Measurements from ENCODE around the gene SGCE.

GRCh38 chr7:94575646-94576045, 80.3 kb downstream of the SGCE start:
- no peak for TF ChIP-seq POLR2AphosphoS5 (IDR thresholded peaks at IDR 0.05; ENCODE audit: low read depth)
- no peak for TF ChIP-seq CREB1 (CRISPR knock-in tag; IDR thresholded peaks at IDR 0.05; ENCODE audit: low read depth)
- TF ChIP-seq, protein P1, sequence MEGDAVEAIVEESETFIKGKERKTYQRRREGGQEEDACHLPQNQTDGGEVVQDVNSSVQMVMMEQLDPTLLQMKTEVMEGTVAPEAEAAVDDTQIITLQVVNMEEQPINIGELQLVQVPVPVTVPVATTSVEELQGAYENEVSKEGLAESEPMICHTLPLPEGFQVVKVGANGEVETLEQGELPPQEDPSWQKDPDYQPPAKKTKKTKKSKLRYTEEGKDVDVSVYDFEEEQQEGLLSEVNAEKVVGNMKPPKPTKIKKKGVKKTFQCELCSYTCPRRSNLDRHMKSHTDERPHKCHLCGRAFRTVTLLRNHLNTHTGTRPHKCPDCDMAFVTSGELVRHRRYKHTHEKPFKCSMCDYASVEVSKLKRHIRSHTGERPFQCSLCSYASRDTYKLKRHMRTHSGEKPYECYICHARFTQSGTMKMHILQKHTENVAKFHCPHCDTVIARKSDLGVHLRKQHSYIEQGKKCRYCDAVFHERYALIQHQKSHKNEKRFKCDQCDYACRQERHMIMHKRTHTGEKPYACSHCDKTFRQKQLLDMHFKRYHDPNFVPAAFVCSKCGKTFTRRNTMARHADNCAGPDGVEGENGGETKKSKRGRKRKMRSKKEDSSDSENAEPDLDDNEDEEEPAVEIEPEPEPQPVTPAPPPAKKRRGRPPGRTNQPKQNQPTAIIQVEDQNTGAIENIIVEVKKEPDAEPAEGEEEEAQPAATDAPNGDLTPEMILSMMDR (conservative IDR thresholded peaks at IDR 0.05; ENCODE audit: low read depth in 2 of 2), result no peak
- TF ChIP-seq, protein P2, sequence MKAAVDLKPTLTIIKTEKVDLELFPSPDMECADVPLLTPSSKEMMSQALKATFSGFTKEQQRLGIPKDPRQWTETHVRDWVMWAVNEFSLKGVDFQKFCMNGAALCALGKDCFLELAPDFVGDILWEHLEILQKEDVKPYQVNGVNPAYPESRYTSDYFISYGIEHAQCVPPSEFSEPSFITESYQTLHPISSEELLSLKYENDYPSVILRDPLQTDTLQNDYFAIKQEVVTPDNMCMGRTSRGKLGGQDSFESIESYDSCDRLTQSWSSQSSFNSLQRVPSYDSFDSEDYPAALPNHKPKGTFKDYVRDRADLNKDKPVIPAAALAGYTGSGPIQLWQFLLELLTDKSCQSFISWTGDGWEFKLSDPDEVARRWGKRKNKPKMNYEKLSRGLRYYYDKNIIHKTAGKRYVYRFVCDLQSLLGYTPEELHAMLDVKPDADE (IDR thresholded peaks at IDR 0.05), result no peak
- TF ChIP-seq ZNF331 (CRISPR knock-in tag; IDR thresholded peaks at IDR 0.05; ENCODE audit: low read depth), result no peak
- TF ChIP-seq EZH2phosphoT487 (IDR thresholded peaks at IDR 0.05; ENCODE audit: unreplicated experiment), result no peak
- no peak for TF ChIP-seq JUNB (IDR thresholded peaks at IDR 0.05; ENCODE audit: unreplicated experiment)
- TF ChIP-seq, protein P3, sequence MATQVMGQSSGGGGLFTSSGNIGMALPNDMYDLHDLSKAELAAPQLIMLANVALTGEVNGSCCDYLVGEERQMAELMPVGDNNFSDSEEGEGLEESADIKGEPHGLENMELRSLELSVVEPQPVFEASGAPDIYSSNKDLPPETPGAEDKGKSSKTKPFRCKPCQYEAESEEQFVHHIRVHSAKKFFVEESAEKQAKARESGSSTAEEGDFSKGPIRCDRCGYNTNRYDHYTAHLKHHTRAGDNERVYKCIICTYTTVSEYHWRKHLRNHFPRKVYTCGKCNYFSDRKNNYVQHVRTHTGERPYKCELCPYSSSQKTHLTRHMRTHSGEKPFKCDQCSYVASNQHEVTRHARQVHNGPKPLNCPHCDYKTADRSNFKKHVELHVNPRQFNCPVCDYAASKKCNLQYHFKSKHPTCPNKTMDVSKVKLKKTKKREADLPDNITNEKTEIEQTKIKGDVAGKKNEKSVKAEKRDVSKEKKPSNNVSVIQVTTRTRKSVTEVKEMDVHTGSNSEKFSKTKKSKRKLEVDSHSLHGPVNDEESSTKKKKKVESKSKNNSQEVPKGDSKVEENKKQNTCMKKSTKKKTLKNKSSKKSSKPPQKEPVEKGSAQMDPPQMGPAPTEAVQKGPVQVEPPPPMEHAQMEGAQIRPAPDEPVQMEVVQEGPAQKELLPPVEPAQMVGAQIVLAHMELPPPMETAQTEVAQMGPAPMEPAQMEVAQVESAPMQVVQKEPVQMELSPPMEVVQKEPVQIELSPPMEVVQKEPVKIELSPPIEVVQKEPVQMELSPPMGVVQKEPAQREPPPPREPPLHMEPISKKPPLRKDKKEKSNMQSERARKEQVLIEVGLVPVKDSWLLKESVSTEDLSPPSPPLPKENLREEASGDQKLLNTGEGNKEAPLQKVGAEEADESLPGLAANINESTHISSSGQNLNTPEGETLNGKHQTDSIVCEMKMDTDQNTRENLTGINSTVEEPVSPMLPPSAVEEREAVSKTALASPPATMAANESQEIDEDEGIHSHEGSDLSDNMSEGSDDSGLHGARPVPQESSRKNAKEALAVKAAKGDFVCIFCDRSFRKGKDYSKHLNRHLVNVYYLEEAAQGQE (IDR thresholded peaks at IDR 0.05; ENCODE audit: unreplicated experiment), result no peak
- TF ChIP-seq ZNF114 (CRISPR knock-in tag; IDR thresholded peaks at IDR 0.05), result no peak
- no peak for TF ChIP-seq EZH2 (IDR thresholded peaks at IDR 0.05; ENCODE audit: low read depth, unreplicated experiment)
- no peak for TF ChIP-seq STAT1 (IDR thresholded peaks at IDR 0.05; ENCODE audit: unreplicated experiment)
- TF ChIP-seq NANOG (IDR thresholded peaks at IDR 0.05; ENCODE audit: borderline replicate concordance), result no peak

All from GM23338 (cell line).